Liver (tissue), 3 donors: ENCODE results near the gene IPPK.

Source experiments
- ATF3 ChIP-seq: IDR thresholded peaks from 2 replicates; pipeline ENCODE4 v1.6.1; 2016; ENCODE audit warnings: antibody characterized with exemption
- CTCF ChIP-seq: fragments of 150-350 bp; IDR thresholded peaks from 2 replicates; pipeline ENCODE4 v1.5.1; 2017; ENCODE audit warnings: improper control_type of control experiment, low read depth, low read length; ENCODE audit not compliant: missing input control
- EGR1 ChIP-seq, 2 donors: IDR thresholded peaks; 2 replicates each; pipeline ENCODE4 v1.6.1; 2016 to 2018; ENCODE audit warnings: antibody characterized with exemption in 2 of 2, low read depth in 2 of 2
- GABPA ChIP-seq, 2 donors: IDR thresholded peaks in 1 of 2; conservative IDR thresholded peaks in 1 of 2; 2 replicates each; pipeline ENCODE4 v1.6.1; 2016; ENCODE audit warnings: antibody characterized with exemption in 2 of 2, mild to moderate bottlenecking in 1 of 2, moderate library complexity in 1 of 2
- HNF4A ChIP-seq, 2 donors: conservative IDR thresholded peaks; 2 replicates each; pipeline ENCODE4 v1.6.1; 2016; ENCODE audit warnings: antibody characterized with exemption in 2 of 2, mild to moderate bottlenecking in 2 of 2
- JUND ChIP-seq, 2 donors: IDR thresholded peaks; 2 replicates each; pipeline ENCODE4 v1.6.1; 2016; ENCODE audit warnings: antibody characterized with exemption in 2 of 2
- NR2F2 ChIP-seq: IDR thresholded peaks from 2 replicates; pipeline ENCODE4 v1.6.1; 2016; ENCODE audit warnings: antibody characterized with exemption
- RXRA ChIP-seq, 2 donors: IDR thresholded peaks; 2 replicates each; pipeline ENCODE4 v1.6.1; 2017 to 2018; ENCODE audit warnings: antibody characterized with exemption in 2 of 2, mild to moderate bottlenecking in 1 of 2
- SP1 ChIP-seq: IDR thresholded peaks from 2 replicates; pipeline ENCODE4 v1.6.1; 2018; ENCODE audit warnings: antibody characterized with exemption, mild to moderate bottlenecking
- TAF1 ChIP-seq: conservative IDR thresholded peaks from 2 replicates; pipeline ENCODE4 v1.6.1; 2016; ENCODE audit warnings: antibody characterized with exemption, mild to moderate bottlenecking
- YY1 ChIP-seq: IDR thresholded peaks from 2 replicates; pipeline ENCODE4 v1.6.1; 2016; ENCODE audit warnings: antibody characterized with exemption, mild to moderate bottlenecking
- ZBTB33 ChIP-seq: IDR thresholded peaks from 2 replicates; pipeline ENCODE4 v1.6.1; 2016; ENCODE audit warnings: antibody characterized with exemption
- TF ChIP-seq, protein P1 (sequence below): IDR thresholded peaks from 2 replicates; pipeline ENCODE4 v1.6.1; 2016; ENCODE audit warnings: antibody characterized with exemption, mild to moderate bottlenecking
- donor health status: healthy.
- donor health status: healthy.

- TF ChIP-seq CTCF (no peak), EGR1 (IDR thresholded peaks at IDR 0.05; ENCODE audit: low read depth in 2 of 2) (no peak), HNF4A (conservative IDR thresholded peaks at IDR 0.05) (no peak), ATF3 (no peak), ZBTB33 (no peak), TAF1 (no peak), GABPA (IDR thresholded peaks at IDR 0.05 in 1 of 2, conservative IDR thresholded peaks at IDR 0.05 in 1 of 2) (no peak), RXRA (IDR thresholded peaks at IDR 0.05) (no peak), SP1 (no peak), YY1 (no peak), NR2F2 (no peak), JUND (IDR thresholded peaks at IDR 0.05) (no peak)
- TF ChIP-seq, protein P1, sequence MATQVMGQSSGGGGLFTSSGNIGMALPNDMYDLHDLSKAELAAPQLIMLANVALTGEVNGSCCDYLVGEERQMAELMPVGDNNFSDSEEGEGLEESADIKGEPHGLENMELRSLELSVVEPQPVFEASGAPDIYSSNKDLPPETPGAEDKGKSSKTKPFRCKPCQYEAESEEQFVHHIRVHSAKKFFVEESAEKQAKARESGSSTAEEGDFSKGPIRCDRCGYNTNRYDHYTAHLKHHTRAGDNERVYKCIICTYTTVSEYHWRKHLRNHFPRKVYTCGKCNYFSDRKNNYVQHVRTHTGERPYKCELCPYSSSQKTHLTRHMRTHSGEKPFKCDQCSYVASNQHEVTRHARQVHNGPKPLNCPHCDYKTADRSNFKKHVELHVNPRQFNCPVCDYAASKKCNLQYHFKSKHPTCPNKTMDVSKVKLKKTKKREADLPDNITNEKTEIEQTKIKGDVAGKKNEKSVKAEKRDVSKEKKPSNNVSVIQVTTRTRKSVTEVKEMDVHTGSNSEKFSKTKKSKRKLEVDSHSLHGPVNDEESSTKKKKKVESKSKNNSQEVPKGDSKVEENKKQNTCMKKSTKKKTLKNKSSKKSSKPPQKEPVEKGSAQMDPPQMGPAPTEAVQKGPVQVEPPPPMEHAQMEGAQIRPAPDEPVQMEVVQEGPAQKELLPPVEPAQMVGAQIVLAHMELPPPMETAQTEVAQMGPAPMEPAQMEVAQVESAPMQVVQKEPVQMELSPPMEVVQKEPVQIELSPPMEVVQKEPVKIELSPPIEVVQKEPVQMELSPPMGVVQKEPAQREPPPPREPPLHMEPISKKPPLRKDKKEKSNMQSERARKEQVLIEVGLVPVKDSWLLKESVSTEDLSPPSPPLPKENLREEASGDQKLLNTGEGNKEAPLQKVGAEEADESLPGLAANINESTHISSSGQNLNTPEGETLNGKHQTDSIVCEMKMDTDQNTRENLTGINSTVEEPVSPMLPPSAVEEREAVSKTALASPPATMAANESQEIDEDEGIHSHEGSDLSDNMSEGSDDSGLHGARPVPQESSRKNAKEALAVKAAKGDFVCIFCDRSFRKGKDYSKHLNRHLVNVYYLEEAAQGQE: no peak
These were observed 36.2 kb downstream of the IPPK start for GRCh38 chr9:92633614-92634278.
